ENCODE measurements around the gene ADAM12.
"Not testable (repeated sequence)": the region's sequence is repeated elsewhere in the genome, so short reads cannot be mapped to it uniquely, and the experiment has no call there.

Gene ADAM12

GRCh38 chr10:126384269-126384873 is 3.9 kb downstream of the ADAM12 start:
- TF ChIP-seq CTCF (IDR thresholded peaks at IDR 0.05; ENCODE audit: insufficient read depth, missing control alignments): no peak
- DNase-seq (ENCODE audit: insufficient read length, low spot score) (no peak), FAIRE-seq (no peak)

GRCh38 chr10:126380352-126381076 is 7.8 kb downstream of the ADAM12 start:
- no peak for TF ChIP-seq CTCF (IDR thresholded peaks at IDR 0.05; ENCODE audit: insufficient read depth, missing control alignments)
- no peak for FAIRE-seq

GRCh38 chr10:126379166-126379565 is 9.1 kb downstream of the ADAM12 start:
- not testable (repeated sequence) for FAIRE-seq; DNase-seq (ENCODE audit: insufficient read length, low spot score)

More at GRCh38 chr10:126380352-126381076, 7.8 kb downstream of the ADAM12 start:
- DNase-seq (ENCODE audit: insufficient read length, low spot score): no peak

- DNase-seq (ENCODE audit: insufficient read length, low spot score): no peak
- no peak for TF ChIP-seq CTCF (IDR thresholded peaks at IDR 0.05; ENCODE audit: insufficient read depth, missing control alignments)
- FAIRE-seq: no peak
Observed at GRCh38 chr10:126376956-126377355, 11.3 kb downstream of the ADAM12 start.

- no peak for TF ChIP-seq CTCF (IDR thresholded peaks at IDR 0.05; ENCODE audit: insufficient read depth, missing control alignments)
- no peak for FAIRE-seq
- DNase-seq (ENCODE audit: insufficient read length, low spot score): no peak
Observed at GRCh38 chr10:126375926-126376554, 12.2 kb downstream of the ADAM12 start.

GRCh38 chr10:126375299-126375698 is 13.0 kb downstream of the ADAM12 start:
- DNase-seq (ENCODE audit: insufficient read length, low spot score) (no peak), FAIRE-seq (no peak)
- TF ChIP-seq CTCF (IDR thresholded peaks at IDR 0.05; ENCODE audit: insufficient read depth, missing control alignments): no peak

GRCh38 chr10:126374435-126374834 is 13.8 kb downstream of the ADAM12 start:
- no peak for DNase-seq (ENCODE audit: insufficient read length, low spot score)
- no peak for FAIRE-seq
- no peak for TF ChIP-seq CTCF (IDR thresholded peaks at IDR 0.05; ENCODE audit: insufficient read depth, missing control alignments)
